Measurements from ENCODE around the gene HTR1A.

The HTR1A gene

DNA sequence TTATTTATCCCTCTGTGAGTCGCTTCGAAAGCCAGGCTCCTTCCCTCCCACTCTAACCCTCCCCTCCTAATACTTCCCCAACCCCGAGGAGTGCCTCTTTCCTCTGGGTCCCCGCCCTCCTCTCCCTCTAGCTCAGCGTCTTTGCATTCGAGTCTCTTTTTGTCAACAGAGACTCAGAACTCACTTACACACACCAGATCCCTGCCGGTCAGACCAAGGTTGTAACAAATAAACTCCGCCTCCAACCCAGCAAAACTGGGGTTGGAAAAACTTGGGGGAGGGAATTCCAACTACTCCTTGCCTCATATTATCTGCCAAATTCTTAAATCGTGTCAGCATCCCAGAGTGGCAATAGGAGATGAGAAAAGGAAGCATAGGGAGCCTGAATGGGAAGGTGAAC lies at the start of gene HTR1A:
Gene HTR1A, minus strand, starts transcription at position 167 of the 400 bp plus-strand sequence. CDS start 726 bp downstream, outside the sequence.
- DNase-seq = no peak

DNA sequence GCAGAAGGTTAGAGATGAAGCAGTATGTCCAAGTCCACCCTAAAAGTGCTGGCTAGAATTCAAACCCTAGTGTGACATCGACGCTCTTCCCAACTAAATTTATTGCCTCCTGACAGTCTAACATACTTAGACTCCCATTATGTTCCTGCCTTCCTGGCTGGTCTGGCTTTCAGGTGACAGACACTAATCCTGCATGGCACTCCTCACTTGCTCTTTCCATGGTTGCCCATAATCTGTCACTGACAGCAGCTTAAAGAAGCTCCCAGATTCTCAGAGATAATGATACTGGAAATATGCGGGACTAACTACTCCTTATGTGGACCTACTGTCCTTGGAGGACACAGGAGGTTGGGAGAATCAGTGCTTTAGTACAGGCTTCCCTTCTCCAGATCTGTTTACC lies 41.7 kb upstream of the HTR1A start:
- no peak for DNase-seq

DNA sequence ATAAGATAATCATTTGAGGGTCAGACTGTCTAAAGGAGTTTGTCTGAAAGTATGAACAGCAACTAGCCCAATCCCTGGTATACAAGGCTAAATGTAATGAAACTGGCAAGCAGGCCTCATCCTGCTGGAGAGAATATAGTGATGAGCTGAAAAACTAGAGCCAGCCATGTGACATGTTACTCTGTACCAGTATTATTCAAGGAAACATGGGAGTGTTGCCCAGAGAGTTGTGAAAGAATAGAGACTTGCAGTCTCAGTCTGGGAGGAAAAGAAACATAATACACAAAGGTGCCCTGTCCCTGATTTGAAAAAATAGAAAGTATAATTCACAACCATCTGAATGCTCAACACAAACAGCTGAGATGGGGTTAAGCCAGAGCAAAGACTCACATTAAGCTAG lies 37.9 kb upstream of the HTR1A start:
- no peak for DNase-seq

DNA sequence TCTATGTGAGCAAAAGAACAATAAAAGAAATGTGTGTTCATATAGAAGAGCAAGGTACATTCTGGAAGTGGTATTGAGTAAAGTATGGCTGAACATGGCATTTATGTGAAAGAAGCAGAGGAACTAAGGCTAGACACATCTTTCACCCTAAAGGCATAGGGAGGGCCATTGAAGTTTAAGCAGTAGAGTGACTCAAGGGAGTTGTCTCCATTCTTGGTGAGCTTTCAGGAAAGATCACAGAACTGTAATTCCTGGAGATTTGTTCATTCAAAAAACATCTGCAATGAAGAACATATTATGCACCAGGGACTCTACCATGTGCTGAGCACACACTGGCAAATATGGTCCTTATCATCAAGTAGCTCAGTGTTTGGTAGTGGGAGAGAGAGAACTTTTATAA lies 24.8 kb upstream of the HTR1A start:
- no peak for DNase-seq

DNA sequence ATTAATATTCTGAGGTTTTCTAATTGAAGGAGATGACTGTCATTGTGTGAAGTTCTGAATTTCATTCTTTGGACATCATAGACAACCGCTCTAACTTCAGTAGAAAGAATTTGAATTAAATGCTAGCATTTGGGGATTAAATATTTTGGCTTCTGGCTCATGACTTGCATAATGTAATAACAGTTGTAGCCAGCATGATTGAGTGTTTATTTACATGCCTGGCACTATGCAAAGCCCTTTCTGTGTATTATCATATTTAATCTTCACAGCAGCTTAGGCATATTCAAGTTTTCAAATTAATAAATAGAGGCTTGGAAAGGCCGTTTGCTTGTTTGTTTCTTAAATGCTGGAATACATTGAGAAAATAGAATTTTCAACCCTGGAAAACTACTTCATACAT lies 19.6 kb upstream of the HTR1A start:
- no peak for DNase-seq

DNA sequence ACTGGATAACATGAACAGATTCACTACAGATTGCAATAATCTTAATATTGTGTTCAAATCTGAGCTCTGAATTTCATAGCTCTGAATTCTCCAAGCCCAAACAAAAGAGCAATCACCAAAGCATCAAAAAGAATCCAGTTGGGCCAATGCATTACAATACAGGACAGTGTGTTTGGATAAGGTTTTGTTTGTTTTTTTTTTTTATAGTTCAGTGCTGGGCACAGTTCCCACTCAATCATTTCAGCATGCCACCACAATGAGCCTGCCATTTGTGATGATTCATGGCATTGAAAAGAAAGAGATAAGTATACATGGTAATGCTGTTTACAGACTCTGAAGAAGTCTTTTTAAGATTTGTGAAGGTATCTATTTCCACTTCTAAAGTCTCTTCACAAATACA lies 1.7 kb upstream of the HTR1A start:
- DNase-seq = no peak

DNA sequence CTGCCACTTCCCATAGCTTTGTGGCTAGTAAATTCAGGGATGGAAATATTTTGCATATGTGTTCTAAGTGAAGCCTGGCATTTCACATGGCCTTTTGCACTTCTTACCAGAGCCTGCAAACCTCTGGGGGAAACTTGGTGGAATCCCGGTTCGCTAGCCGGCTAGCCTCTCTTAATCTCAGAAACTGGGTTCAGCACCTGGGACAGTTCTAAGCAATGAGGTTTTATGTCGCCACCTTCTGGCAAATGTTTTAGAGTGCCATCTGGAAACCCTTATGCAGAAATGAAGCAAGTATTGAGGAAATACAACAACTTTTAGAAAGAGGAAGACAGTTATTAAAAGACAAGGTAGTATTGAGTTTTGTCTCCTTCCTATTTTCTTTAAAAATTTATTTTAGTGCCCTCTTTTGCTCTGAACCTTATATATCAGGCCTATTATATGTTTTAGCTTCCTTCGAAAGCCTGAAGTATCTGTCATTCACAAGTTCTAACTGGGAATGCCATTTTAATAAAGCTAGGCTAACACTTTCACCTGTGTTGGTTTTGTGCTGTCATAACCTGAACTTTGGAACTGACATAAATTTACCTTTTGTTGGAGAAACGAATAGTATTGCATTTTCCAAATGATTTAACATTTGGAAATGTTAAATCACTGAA lies 963 bp upstream of the HTR1A start:
- peak in 1 of 2 experiments; percentile 27 for DNase-seq

DNA sequence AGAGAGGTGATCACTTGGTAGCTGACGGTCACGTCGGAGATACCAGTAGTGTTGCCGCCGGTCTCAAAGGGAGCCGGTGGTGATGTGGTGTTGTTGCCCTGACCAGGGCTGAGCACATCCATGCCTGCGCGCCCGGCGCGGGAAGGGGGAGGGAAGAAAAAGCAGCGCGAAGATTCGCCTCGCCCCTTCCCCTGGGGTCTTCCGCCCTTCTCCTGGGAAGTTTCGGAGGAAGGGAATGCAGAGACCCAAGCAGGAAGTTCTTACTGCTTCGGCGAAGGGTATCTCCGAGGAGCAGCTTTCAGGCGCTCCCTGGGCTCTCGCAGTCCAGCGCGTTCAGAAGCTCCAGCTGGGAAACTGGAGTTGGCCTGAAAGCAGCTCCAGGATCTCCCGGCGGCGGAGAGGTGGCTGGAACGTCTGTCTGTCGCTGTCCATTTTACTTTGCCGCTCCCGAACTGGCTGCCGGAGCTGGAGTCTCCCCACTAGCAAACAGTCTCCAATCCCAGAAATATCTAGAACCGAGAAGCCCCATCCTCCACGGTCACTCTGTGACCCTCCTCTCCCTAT lies 565 bp downstream of the HTR1A start:
- no peak for DNase-seq

DNA sequence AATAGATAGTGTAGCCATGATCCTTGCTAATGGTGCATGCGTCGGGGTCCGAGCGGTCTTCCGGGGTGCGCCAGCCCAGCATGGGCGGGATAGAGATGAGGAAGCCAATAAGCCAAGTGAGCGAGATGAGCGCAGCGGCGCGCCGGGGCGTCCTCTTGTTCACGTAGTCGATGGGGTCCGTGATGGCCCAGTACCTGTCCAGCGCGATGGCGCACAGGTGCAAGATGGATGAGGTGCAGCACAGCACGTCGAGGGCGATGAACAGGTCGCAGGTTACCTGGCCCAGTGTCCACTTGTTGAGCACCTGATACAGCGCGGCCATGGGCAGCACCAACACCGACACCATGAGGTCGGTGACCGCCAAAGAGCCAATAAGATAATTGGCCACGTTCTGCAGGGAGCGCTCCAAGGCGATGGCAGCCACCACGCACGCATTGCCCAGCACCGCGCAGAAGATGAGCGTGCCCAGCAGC lies 1.1 kb downstream of the HTR1A start:
- no peak for DNase-seq

DNA sequence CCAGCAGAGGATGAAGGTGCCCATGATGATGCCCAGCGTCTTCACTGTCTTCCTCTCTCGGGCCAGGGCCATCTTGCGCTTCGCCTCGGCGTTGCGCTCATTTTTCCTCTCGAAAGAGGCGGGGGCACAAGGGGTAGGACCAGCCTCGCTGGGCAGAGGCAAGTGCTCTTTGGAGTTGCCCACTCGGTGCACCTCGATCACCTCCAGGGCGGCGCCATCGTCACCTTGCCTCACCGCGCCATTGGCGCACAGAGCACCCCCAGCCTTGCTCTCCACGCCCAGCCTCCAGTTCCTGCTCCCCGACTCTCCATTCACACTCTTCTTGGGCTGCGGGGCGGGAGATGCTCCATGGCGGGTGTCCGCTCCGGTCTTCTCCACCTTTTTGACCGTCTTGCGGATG lies 1.6 kb downstream of the HTR1A start:
- no peak for DNase-seq

DNA sequence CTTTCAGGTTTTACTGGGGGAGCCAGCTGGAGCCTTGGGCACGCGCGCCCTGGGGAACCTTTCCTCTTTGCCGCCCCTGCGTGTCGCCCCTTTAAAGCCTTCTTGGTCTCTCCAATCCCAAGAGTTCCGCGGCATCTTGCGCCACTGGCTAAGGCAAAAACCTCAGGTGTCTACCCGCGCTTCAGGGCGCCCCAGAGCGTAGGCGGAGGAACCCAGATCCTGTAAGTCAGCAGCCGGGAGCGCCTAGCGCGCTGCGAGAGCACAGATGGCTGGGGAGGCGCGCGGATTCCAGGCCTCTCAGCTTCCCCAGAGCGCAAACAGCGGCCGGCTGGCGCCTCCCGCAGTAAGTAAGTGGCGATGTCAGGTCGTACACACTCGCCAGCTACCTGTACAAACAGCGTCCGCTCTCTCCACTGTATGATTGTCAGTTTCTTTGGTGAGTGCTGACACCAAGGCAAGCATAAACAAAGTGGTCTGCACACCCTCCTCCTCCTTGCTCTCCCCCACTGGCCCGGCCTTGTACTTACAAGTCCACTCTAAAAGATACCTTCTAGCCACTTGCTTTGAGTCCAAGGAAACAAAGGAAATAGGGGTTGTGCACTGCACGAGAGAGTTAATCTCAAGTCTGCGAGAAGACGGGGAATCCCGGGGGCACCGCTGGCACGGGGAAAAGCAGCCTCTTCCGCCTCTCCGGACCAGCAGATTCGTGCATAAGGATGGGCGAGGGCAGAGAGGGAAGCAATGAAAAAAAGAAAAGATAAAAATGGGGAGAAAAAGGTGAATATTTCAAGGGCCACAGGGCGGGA lies 2.9 kb downstream of the HTR1A start:
- no peak for DNase-seq

DNA sequence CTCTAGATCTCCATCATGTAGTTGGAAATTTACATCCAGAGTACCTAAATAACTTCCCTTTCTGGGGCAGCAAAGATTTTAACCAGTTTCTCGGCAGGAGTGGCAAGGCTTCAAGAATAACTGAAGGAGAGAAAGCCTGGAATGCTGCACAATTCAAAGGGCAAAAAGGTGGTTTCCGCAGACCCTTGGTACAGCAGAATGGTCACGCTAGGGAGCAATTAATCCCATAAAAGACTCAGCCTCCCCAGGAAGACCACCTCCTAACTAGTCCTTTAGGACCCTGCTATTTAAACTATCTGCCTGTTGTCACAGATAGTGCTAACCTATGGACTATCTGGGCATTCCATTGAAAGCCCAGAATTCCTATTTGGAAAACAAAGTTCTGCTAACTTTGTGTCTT lies 3.6 kb downstream of the HTR1A start:
- no peak for DNase-seq

DNA sequence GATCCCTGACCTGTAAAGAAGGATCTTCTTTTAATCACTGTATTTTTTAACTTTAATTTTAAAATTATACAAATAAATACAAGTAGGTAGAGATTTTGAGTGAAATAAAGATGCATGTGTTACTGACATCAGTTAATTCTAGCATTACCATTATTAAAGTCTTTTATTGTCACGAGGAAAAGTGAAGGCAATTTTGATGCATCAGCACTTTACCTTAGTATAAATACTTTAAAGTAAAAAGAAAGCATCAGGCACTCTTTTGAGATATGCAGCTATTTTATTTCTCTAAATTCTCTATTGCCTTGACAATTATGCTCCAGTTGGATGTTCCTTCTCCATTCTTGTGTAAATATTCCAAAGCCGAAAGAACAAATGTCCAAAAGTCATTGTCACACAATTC lies 4.6 kb downstream of the HTR1A start:
- no peak for DNase-seq

DNA sequence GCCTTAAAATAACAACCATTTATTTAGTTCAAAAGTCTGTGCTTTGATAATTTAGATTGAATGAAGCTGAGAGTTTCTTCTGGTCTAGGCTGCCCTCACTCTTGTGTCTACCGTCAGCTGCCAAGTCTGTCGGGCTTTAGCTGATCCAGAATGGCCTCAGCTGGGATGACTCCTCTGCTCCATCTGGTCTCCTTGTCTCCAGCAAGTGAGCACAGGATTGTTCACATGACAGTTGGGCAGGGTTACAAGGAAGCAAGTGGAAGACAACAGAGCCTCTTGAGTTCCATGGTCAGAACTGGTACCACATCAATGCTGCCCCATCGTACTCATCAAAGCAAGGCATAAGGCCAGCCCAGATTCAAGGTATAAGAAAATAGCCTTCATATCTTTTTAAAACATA lies 9.0 kb downstream of the HTR1A start:
- no peak for DNase-seq

DNA sequence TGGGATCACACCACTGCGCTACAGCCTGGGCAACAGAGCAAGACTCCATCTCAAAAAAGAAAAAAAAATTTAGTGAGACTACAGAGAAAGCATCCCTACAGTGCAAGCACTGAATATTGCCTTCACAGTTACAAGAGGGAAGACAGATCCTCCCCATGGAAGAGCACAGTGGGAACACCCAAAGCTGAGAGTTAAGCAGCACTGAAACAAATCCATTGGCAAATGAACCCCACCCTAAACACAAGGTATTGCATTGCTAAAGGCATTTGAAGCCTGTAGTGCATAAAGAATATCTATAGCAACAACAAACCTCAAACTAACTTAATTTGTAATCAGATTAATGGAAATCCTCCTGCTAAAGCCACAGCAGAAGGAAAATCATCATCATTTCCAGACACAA lies 27.1 kb downstream of the HTR1A start:
- DNase-seq = no peak

DNA sequence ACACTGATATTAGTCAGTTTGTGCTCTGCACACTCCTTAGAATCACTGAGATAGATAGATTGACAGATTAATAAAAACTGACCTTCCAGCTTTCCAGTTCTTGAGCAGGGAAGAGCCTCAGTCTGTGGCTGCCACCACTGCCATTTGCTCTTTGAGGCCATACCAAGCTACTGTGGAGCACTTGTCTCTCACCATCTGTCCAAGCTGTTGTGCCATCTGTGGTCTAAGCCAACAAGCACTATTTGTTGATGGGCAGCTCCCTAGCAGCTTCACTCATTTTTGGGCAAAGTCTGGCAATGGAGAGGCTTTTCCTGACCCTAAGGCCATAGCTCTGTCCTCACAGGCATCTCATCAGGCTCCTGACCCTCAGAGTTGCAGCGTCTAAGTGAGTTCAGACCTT lies 30.4 kb downstream of the HTR1A start:
- no peak for DNase-seq

DNA sequence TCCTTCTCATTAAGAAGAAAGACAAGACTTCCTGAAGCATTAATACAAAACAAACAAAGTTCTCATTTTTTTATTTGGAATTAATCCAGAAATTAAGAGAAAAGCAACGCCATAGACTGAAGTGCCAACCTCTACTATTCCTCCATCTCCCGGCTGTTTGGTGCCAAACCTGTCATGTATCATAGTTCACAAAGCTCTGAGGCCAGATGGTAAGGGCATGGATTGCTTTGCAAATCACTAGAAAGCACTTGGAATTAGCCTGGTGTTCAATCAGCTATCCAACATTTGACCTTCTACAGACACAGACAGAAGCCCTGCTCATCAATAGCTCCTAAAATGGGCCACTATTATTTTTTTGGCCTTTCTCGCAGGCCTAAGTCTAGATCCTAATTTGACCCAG lies 33.8 kb downstream of the HTR1A start:
- no peak for DNase-seq

DNA sequence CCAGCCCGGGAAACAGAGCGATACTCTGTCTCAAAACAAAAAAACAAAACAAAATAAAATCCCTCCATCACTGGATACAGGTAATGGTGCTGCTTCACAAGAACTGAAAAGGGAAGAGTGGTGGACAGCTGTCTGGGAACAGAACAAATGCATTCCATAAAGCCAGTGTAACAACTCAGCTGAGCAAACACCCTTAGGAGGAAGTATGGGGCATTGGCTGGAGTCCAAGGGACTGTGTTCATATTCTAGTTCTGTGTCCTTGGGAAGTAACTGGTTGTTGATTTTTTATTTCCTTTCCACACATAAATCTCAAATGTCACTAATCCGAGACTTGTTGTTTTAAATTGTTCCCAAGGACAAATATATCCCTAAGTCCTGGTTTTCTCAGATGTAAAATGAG lies 38.3 kb downstream of the HTR1A start:
- no peak for DNase-seq

DNA sequence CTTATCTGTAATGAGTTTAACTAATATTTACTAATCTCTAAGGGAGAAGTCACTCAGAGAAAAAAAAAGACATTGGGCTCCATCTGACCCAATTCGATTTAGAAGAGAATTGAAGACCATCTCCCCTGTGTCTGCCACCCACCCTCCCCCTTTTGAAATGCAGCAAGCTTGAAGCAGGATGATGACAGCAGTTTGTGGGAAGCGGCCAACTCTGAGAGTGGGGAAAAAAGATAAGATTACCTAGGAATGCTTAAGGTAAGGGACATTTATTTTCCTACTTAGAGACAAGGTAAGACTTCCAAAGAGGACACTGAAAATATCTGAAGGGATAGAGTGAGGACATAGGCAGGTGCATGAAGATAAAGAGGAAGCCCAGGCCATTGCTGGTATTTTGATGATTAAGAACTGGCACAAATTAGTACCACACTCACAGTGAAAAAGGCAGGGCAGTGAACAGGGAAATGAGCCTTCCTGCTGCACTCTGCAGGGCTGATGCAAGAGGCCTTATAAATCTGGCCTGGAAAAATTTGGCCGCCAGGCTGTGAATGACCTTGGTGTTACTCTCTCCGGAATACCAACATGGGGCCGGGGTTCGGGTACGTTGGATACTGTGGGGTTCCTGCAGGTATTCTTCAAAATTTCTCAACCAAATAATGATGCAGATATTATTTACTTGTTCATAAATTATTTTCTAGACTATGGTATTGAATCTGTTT lies 42.3 kb downstream of the HTR1A start:
- no peak for DNase-seq

DNA sequence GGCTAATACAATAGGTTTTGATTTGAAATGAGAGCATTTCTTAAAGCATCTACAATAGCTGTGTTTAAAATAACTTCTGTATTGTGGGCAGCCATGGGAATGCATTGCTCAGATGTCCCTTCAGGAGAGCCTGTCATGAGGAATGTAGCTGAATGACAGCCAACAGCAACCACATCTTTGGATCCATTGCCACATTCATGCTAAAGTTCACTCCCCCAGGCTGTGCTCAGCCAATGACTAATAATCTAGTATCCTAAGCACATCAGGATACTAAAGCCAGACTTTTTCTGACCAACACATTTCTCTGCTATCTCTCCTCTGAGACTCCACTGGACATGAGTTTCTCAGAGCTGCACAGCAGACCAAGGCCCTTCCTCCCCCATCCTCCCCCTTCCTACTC lies 45.5 kb downstream of the HTR1A start:
- no peak for DNase-seq

DNA sequence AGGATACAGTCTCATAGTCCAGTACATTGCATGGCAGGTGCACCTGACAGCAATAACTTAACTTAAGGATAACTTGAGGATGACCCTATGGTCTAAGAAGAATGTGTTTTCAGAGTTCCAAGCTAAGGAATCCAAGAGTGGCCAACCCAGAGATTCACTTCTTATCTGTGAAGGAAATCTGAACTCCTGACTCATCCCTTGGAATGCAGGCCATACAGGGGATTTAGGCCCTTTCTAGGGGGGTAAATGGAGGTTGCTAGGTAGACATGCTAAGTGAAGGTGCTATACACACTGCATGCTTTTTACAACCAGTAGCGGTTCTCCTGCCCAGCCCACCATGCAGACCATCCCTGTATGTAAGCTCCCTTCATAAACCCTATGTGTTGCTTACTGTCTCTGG lies 50.4 kb downstream of the HTR1A start:
- no peak for DNase-seq

Data from activated T-cell treated with anti-CD3 and anti-CD28 coated beads, Interleukin-2, amount 50 U/mL, for 48 hours (primary cell).